Measurements from ENCODE around the gene TRABD. TPM values are rescaled to one million over a fixed set of nuclear protein-coding genes. Genes with fewer than 3 reads are reported as not detected.
"Not testable (repeated sequence)": the region's sequence is repeated elsewhere in the genome, so short reads cannot be mapped to it uniquely, and the experiment has no call there.

The TRABD gene
- total RNA-seq, 1 experiment from 2014 or later = 33.5 TPM

- no peaks in the 10 kb centered on the region for H3K9me3 Mint-ChIP-seq (ENCODE audit: unreplicated experiment)
- peak; percentile 64 to 66 for DNase-seq
- Histone ChIP-seq H3K36me3 (ENCODE audit: control insufficient read depth, insufficient read depth, low read length) (no peaks in the 10 kb centered on the region), H3K4me3 (ENCODE audit: low read depth, low read length) (no peak overlapping the region), H3K4me1 (peaks cover 11% of the 10 kb centered on the region; the same call in 1 of the 2 replicates), H3K27me3 (replicated peaks; ENCODE audit: control insufficient read depth, insufficient read depth, low read length) (no peaks in the 10 kb centered on the region), H3K9me3 (no peaks in the 10 kb centered on the region)
- TF ChIP-seq, protein P1, sequence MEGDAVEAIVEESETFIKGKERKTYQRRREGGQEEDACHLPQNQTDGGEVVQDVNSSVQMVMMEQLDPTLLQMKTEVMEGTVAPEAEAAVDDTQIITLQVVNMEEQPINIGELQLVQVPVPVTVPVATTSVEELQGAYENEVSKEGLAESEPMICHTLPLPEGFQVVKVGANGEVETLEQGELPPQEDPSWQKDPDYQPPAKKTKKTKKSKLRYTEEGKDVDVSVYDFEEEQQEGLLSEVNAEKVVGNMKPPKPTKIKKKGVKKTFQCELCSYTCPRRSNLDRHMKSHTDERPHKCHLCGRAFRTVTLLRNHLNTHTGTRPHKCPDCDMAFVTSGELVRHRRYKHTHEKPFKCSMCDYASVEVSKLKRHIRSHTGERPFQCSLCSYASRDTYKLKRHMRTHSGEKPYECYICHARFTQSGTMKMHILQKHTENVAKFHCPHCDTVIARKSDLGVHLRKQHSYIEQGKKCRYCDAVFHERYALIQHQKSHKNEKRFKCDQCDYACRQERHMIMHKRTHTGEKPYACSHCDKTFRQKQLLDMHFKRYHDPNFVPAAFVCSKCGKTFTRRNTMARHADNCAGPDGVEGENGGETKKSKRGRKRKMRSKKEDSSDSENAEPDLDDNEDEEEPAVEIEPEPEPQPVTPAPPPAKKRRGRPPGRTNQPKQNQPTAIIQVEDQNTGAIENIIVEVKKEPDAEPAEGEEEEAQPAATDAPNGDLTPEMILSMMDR (IDR thresholded peaks at IDR 0.05; ENCODE audit: insufficient read depth in 1 of 2, low read depth in 1 of 2, low read length in 1 of 2, severe bottlenecking in 1 of 2, unreplicated experiment in 1 of 2) = peak; percentile 49 to 60
- intact Hi-C loops (cut with micrococcal nuclease; ENCODE audit: unreplicated experiment) = loop anchor here (5.0 kb wide), 1 partner anchor 44 kb away; no protein-coding TSS in a partner anchor
- no TSS peak for BruUV-seq (replicated peaks)
- peak overlapping the region; percentile 29 for H3K27ac Mint-ChIP-seq (ENCODE audit: unreplicated experiment)
- CTCF ChIA-PET = interaction anchor here (0.6 kb wide), 1 partner anchor 66 kb away, joined by 6 read pairs; no protein-coding TSS in a partner anchor
- POLR2A ChIA-PET = no interaction called here
- peaks cover 23% of the 10 kb centered on the region for H3K4me1 Mint-ChIP-seq (ENCODE audit: low read depth, unreplicated experiment)
- no peaks in the 10 kb centered on the region for H3K36me3 Mint-ChIP-seq (ENCODE audit: insufficient read depth, unreplicated experiment)
- peak overlapping the region; percentile 32 for H3K4me3 Mint-ChIP-seq (ENCODE audit: unreplicated experiment)
- H3K27me3 Mint-ChIP-seq (ENCODE audit: insufficient read depth, unreplicated experiment) = no peaks in the 10 kb centered on the region
These were observed 39.1 kb upstream of the TRABD start for GRCh38 chr22:50146439-50147238.

GRCh38 chr22:50147258-50148165, 38.2 kb upstream of the TRABD start:
- Mint-ChIP-seq H3K4me3 (ENCODE audit: unreplicated experiment) (peak overlapping the region; percentile 32), H3K4me1 (ENCODE audit: low read depth, unreplicated experiment) (peaks cover 15% of the 10 kb centered on the region), H3K27ac (ENCODE audit: unreplicated experiment) (peak overlapping the region; percentile 29)
- intact Hi-C loops (cut with micrococcal nuclease; ENCODE audit: unreplicated experiment) = loop anchor here (5.0 kb wide), 1 partner anchor 45 kb away; no protein-coding TSS in a partner anchor
- H3K9me3 ChIP-seq; H3K4me1 ChIP-seq; BruUV-seq (replicated peaks); H3K36me3 ChIP-seq (ENCODE audit: control insufficient read depth, insufficient read depth, low read length); H3K9me3 Mint-ChIP-seq (ENCODE audit: unreplicated experiment); DNase-seq; H3K4me3 ChIP-seq (ENCODE audit: low read depth, low read length); H3K27me3 Mint-ChIP-seq (ENCODE audit: insufficient read depth, unreplicated experiment); H3K36me3 Mint-ChIP-seq (ENCODE audit: insufficient read depth, unreplicated experiment); H3K27me3 ChIP-seq (replicated peaks; ENCODE audit: control insufficient read depth, insufficient read depth, low read length); POLR2A ChIA-PET: not testable (repeated sequence)
- CTCF ChIA-PET = interaction anchor here (0.7 kb wide), 1 partner anchor 18 kb away, joined by 3 read pairs; no protein-coding TSS in a partner anchor

DNA sequence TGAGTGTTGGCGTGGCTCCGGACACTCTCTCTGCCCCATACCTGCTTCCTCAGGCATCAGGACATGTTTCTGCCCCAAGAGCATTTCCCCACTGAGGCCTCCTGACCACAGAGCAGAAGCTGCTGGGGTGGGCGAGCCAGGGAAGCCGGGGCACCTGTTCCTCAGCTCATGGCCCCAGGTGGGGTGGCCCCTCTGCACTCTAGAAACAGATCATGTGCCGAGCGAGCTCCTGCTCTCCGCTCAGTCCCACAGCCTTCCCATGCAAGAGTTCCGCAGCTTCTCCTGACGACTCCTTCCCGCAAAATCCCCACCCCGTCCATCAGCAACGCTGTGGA, 37.6 kb upstream of the TRABD start:
- no peaks in the 10 kb centered on the region for H3K36me3 ChIP-seq (ENCODE audit: control insufficient read depth, insufficient read depth, low read length)
- Mint-ChIP-seq H3K4me3 (ENCODE audit: unreplicated experiment) (no peak overlapping the region), H3K27me3 (ENCODE audit: insufficient read depth, unreplicated experiment) (no peaks in the 10 kb centered on the region), H3K9me3 (ENCODE audit: unreplicated experiment) (no peaks in the 10 kb centered on the region), H3K27ac (ENCODE audit: unreplicated experiment) (no peak overlapping the region), H3K4me1 (ENCODE audit: low read depth, unreplicated experiment) (peaks cover 15% of the 10 kb centered on the region), H3K36me3 (ENCODE audit: insufficient read depth, unreplicated experiment) (no peaks in the 10 kb centered on the region)
- no peak overlapping the region for H3K4me3 ChIP-seq (ENCODE audit: low read depth, low read length)
- DNase-seq = no peak
- peaks cover 7% of the 10 kb centered on the region; the same call in 1 of the 2 replicates for H3K4me1 ChIP-seq
- no peaks in the 10 kb centered on the region for H3K9me3 ChIP-seq
- BruUV-seq (replicated peaks) = no TSS peak
- ChIA-PET CTCF (interaction anchor here (0.7 kb wide), 1 partner anchor 19 kb away, joined by 3 read pairs; no protein-coding TSS in a partner anchor), POLR2A (no interaction called here)
- intact Hi-C loops (cut with micrococcal nuclease; ENCODE audit: unreplicated experiment) = loop anchor here (5.0 kb wide), 1 partner anchor 46 kb away; no protein-coding TSS in a partner anchor
- no peaks in the 10 kb centered on the region for H3K27me3 ChIP-seq (replicated peaks; ENCODE audit: control insufficient read depth, insufficient read depth, low read length)
- TF ChIP-seq, protein P1 (IDR thresholded peaks at IDR 0.05; ENCODE audit: insufficient read depth in 1 of 2, low read depth in 1 of 2, low read length in 1 of 2, severe bottlenecking in 1 of 2, unreplicated experiment in 1 of 2) = no peak
